Activated T-cell treated with anti-CD3 and anti-CD28 coated beads for 24 hours (primary cell): ENCODE results near the gene KIF5A.

Experiments used
- DNase-seq: peaks from one replicate; pipeline ENCODE4 v3.0.0-alpha.2; 2020; ENCODE audit warnings: low read depth

The KIF5A gene

DNA sequence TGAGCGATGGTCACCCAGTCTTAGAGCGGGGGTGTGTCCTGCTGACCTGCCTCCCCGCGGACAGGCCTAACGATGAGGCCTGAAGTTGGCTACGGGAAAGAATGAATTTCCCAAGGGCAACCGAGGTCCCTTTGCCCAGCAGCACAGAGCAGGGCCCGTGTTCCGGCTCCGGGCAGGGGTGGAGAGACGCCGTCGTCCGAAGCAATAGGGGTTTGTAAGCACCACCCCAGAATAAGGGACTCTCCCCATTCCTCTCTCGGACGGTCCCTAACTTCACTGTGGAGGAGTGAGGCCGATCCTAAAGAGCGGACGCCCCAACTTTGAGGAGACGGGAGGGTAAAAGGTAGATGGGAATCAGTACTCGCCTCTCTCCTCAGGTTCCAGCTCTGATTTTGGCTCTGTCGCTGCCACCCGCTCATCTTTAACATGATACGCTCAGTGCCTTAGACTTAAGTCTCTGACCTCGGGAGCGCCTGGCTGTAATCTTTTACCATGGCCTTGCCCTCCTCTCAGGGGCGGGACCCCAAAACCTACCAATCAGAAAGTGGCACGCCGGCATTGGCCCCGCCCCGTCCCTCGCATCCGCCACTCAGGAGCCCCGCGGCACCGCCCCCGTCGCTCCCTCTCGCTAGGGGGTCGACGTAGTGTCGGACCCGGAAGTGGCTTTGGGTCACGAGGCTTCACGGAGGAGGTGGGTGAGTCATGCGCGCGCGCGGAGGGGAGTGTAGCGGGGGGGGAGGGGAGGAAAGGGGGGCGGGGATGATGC lies 29.6 kb upstream of the KIF5A start, which contains the start of gene DDIT3:
Gene DDIT3 (minus strand): TSS at position 462 of the 766 bp plus-strand sequence. CDS start 3,108 bp downstream, outside the sequence.
- peak; percentile 99 for DNase-seq

DNA sequence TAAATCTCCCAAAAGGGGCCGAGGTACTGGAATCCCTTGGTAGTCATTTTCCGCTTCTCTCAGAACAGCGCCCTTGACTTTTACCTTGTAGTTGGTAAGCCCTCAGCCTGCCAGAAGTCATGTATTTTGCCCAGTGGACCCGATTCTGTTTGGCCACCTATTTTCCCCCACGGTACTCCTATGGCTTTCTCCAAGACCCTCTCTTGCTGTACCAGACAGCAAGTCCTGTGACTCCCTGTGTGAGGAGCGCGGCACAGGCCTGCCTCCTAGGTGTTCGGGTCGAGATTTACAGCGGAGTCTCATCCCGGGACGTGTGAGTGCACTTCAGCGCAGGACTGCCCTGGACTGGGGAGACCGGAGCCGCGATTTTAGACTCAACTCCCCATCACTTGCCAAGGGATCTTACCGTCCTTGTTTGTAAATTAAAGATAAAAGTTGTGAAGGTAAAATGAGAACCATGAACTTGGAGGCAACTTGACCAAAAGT lies 28.3 kb upstream of the KIF5A start:
- DNase-seq: no peak

DNA sequence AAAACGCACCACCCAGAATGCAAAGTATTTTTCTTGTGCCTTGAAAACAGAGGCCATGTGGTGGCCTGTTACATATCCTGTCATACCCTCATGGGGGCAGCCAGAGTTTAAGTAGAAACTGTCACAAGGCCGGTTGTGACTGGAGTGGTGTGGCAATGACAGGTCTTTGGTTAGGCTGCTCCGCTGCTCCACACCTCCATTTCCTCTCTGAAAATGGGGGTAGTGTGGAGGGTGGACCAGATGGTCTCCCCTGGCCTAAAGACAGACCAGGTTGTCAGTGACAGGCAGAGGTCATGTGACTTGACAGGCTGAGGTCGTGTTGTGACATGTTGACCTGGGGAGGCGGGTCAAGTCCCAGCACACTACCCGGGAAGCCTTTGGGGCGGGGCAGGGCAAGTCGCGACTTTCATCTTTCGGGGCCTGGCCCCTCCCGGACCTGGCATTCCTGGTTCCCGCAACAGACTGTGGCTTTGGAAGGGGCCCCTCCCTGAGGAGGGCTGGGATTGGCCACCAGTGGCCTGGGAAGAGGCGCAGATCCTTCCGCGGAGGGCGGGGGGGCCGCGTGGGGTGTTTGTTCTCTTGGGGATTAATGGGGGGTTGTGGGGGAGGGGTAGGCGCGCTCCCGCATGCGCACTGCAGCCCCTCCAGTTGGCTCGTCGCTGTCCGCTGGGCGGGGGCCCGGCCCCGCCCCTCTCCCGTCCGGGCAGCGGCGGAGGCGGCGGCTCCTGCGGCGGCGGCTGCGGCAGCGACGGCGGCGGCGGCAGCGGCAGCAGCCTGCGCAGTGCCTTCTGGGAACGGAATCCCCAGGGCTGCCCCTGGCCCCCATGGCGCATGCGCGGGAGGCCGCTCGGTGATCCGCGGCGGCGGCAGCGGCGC lies 27.6 kb upstream of the KIF5A start, which contains the start of gene MBD6:
Gene MBD6 (plus strand): TSS at position 814 of the 876 bp plus-strand sequence. CDS start 1,480 bp downstream, outside the sequence.
- peak; percentile 84 for DNase-seq

DNA sequence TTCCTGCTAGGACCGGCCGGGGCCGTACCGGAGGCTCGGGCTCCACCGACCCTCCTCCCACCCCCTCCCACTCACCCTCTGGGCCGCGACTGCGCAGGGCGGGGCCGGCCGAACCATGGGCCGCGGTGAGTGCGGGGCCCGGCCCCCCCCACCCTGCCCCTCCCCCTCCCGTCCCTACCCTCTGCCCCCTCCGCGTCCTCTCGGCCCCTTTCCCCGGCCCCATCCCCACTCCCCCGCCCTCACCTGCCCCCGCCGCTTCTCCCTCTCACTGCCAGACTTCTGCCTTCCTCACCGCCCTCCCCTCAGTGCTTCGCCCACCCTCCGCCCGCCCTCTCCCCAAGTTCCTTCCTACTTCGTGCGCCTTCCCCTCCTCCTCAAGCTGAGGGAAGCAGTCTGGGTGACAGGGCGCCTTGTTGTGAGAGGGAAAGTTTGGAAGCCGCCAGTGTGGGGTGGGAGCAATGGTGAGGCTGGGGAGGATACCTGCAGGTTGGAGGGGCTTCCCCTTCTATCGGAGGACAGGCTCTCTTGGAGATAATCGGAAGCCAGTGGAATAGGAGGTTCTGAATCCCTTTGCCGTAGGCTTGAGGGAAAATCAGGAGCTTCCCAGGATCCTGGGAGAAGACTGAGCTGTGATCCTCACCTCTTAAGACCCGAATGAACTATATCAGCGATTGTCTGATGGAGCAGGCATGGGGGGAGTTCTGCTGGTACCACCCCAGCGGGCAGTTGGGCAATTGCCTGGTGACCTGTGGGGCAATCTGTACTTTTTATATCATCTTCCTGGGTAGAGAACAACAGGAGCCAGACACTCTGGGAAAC lies 26.7 kb upstream of the KIF5A start:
- DNase-seq: no peak

DNA sequence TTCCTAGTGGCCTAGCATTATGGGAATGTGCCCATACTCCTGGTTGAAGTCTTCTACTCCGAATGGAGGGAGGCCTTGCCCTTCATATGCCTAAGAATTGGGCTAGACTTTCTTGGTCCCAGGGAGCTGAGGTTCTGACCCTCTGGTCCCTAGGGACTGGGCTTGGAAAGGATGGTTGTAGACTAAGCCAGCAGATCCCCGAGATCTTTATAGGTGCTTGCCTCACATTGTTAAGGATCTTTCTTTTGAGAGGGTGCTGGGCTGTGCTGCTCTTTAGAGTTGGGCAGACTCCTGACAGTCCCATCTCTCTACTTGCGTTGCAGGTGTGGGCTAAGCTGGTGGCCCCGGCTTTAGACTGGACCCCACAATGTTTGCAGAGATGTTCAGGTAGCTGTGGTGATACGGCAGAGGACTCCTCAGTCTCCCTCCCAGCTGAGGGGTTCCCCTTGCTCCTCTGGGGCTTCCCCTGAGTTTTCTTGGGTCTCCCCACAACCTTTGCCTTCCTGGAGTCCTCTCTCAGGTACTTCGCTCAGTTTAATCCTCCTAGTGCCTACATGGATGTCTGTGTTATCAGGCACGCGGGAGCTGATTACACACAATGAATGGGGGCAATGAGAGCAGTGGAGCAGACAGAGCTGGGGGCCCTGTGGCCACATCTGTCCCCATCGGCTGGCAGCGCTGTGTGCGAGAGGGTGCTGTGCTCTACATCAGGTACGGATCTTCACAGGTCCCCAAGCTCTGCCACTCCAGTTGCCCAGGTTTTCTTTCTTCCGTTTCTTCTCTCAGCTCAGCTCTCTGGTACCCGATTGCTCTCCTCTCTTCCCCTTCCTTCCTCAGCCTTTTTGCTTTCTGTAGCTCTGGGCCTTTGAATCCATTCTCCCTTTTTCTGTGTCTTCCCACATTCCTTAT lies 25.9 kb upstream of the KIF5A start:
- no peak for DNase-seq

DNA sequence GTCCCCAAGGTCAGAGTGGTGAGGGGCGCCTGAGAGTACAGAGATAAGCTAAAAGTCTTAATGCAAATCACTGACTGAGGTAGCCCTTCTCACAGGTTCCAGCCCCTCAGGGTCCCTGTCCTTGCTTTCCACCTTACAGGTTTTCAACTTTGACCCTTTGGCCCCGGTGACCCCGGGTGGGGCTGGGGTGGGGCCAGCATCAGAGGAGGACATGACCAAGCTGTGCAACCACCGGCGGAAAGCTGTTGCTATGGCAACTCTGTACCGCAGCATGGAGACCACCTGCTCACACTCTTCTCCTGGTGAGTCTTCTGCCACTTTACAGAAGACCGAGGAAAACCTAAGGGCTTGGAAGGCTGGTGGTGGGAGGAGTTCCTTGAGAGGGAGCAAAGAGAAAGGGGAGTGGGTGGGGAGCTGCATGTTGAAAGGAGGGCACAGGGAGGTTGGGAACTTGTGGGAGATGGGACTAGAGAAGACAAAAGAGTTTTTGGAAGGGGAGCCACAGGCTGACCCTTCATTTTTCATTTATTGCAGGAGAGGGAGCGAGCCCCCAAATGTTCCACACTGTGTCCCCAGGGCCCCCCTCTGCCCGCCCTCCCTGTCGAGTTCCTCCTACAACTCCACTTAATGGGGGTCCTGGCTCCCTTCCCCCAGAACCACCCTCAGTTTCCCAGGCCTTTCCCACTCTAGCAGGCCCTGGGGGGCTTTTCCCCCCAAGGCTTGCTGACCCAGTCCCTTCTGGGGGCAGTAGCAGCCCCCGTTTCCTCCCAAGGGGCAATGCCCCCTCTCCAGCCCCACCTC lies 24.8 kb upstream of the KIF5A start:
- no peak for DNase-seq

DNA sequence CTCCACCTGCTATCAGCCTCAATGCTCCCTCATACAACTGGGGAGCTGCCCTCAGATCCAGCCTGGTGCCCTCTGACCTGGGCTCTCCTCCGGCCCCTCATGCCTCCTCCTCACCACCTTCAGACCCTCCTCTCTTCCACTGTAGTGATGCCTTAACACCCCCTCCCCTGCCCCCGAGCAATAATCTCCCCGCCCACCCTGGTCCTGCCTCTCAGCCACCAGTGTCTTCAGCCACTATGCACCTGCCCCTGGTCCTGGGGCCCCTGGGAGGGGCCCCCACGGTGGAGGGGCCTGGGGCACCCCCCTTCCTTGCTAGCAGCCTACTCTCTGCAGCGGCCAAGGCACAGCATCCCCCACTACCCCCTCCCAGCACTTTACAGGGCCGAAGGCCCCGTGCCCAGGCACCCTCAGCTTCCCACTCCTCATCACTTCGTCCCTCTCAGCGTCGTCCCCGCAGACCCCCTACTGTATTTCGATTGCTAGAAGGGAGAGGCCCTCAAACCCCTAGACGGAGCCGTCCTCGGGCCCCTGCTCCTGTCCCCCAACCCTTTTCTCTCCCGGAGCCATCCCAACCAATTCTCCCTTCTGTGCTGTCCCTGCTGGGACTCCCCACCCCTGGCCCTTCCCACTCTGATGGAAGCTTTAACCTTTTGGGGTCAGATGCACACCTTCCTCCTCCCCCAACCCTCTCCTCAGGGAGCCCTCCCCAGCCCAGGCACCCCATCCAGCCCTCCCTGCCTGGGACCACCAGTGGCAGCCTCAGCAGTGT lies 24.0 kb upstream of the KIF5A start:
- no peak for DNase-seq

DNA sequence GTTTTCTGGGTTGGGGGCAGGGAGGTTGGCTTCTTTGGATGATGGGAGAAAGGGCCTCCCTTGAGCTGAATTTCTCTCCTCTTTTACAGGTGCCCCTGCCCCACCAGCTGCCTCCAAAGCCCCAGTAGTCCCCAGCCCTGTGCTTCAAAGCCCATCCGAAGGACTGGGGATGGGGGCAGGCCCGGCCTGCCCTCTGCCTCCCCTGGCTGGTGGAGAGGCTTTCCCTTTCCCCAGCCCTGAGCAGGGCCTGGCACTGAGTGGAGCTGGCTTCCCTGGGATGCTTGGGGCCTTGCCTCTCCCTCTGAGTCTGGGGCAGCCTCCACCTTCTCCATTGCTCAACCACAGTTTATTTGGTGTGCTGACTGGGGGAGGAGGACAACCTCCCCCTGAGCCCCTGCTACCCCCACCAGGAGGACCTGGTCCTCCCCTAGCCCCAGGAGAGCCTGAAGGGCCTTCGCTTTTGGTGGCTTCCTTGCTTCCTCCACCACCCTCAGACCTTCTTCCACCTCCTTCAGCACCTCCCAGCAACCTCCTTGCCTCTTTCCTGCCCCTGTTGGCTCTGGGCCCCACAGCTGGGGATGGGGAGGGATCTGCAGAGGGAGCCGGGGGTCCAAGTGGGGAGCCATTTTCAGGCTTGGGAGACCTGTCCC lies 23.2 kb upstream of the KIF5A start:
- DNase-seq: no peak

DNA sequence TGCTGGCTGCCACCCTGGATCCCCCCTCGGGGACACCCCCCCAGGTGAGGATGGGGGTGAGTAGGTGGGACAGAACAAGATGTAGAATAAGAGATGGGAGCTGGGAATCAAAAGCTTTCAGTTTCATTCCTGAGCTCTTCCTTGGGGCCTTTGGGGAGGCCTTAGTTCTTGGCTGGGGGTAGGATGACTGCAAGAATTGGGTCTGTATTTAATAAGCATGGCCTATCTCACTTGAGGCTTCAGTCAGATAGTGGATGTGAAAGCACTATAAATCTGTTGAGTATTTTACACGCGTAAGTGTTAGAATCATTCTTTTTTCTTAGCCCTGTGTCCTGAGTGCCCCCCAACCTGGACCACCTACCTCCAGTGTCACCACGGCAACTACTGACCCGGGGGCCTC lies 22.7 kb upstream of the KIF5A start:
- no peak for DNase-seq

DNA sequence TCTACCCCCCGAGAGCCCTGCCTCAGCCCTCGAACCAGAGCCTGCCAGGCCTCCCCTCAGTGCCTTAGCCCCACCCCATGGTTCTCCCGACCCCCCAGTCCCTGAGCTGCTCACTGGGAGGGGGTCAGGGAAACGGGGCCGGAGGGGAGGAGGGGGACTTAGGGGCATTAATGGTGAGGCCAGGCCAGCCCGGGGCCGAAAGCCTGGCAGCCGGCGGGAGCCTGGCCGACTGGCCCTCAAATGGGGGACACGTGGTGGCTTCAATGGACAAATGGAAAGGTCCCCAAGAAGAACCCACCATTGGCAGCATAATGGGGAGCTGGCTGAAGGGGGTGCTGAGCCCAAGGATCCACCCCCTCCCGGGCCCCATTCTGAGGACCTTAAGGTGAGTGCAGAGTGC lies 21.7 kb upstream of the KIF5A start:
- no peak for DNase-seq

DNA sequence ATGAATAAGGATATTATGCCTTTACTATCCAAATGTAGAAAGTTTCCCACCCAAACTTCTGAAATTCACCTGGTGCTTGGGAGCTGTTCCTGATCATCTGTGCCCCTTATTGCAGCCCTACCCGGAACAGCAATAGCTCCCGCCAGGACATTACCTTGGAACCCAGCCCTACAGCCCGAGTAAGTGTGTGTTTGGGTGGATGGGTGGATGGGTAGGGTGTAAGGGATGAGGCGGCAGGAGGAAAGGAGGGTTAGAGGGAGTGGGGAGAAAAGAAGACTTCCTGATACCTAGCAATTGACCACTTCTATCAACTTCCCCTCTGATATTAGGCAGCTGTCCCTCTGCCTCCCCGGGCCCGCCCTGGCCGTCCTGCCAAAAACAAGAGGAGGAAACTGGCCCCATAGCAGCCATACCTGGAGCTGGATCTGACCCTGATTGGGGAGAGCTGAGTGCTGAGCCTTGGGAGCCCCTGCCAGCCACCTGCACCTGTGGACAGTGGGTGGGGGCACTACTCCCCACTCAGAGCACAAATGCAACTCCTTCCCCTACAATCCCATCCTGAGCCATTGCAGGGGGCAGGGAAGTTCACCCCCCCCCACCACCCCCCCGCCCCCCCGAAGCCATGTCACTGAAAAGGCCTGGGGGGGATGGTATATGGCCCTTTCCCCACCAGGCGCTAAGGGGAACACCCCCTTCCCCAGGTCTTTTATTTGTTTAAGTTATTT lies 20.9 kb upstream of the KIF5A start:
- no peak for DNase-seq

DNA sequence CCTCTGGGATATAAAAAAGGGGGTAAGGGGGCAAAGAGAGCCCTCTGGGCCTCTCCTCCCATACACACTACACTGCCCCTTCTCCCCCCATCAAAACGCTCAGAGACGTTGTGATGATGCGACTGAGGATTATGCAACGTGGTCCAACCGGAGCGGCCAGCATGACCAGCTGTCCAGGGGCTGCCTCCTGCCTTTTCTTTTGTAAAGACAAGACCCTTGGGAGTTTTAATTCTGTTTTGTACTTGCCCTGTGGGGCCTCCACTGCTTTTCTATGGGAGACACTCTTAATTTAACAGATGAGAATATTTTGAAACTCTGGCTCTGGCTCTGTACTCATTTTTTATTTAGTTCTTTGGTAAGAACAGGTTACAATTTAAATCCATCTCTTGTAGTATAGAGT lies 20.0 kb upstream of the KIF5A start:
- no peak for DNase-seq

DNA sequence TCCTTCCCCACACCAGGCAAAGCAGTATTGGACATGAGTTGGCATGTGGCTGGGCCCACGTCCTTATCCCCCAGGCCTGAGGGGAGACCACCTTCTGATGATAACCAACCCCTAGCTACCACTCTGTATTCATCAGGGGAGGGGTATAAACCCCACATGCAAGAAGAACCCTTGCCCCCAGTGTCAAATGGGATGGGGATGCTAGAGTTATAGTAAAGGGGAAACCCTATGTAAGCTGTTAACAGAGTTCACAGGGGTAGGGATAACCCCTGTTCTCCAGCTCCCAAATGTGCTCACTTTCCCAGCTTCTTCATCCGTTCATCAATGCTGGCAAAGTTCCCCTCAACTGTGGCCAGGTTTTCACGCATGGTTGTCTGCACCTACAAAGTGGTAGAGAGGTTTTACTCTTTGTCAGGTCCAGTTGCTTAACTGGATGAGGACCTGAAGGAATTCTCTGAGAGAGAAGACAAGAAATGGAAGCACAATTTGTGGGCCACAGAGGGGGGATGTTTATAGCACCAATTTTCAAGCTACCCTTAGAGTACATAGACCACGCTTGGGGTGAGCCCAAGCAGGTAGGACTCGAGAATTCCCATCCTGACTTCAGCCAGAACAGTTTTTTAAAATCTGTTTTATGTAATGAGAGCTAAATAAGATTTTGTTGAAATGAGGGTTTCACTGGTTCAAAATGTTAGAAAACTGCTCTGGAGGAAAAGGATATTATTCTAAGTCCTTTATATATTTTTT lies 19.3 kb upstream of the KIF5A start:
- no peak for DNase-seq

DNA sequence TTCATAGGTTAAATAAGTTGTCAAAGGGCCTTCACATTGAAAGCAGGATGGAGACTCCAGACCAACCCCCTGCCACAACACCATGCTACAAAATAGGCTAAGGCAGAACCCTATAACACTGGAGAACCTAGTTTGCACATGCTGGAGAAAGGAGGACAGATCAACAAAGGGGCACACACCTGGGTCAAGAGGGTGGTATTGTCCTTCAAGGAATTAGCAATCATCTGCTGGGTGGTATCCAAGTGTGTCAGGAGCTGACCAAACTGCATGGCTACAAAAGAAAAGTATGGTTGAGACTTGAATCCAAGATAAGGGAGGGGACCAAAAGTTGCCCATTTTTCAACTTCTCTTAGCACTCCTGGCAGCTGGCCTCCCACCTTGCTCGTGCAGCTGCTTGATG lies 18.0 kb upstream of the KIF5A start:
- DNase-seq: no peak

DNA sequence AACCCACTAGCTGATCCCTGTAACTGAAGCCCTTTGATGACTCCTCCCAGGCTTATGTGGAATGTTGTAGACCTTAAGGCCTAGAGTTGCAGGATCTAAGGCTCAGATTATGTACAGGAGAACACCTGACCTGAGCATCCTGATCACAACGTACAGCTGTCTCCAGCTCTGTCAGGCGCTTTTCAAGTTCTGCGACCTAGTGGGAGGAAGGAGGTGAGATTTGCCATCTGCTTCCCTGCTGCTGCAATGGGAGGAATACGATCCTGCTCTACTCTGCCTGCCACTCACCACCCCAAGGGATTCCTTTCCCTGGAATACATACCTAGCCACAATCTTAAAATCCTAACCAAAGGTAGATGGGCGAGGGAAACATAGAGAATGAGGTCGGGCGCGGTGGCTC lies 16.7 kb upstream of the KIF5A start:
- DNase-seq: no peak

DNA sequence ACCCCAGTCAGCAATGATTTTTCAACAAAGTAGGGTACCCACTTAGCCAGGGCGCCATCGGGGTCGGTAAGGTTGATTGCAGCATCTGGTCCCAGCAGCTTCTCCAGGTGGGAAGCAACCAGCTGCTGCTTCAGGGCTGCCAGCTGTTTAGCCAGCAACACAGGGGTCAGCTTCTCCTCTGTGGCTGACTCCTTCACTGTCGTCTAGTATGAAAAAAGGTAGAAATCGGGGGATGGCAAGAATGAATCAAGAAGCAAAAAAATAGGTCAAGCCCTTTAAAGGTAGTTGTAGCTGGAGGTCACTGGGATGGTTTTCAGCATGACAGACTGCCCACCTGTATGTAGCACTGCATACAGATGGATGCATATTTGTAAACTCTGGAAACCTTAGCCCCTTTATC lies 15.6 kb upstream of the KIF5A start:
- no peak for DNase-seq

DNA sequence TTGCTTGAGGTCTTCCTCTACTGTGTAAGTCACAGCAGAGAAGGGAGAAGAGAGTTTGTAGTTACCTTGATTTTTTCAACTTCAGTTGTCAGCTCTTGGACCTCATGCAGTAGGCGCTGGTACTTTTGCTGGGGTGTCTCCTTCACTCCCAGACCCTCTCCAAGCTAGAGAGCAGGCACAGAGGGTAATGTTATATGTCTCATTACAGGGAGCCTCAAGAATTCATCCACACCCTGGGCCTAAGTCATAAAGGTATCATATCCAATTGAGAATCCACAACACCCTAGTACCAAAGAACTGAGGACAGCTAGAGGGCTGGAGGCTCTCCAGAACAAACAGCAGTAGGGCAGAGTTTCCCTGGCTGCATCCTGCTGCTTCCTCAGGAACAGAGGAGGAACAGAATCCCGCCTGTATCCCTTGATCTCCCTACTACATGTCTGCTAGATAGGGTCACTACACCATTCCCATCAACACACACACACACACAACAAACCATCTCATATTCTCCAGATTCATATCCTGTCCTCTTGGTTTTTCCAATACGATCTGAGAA lies 14.8 kb upstream of the KIF5A start:
- DNase-seq: no peak
